HG02970 (cell line): ENCODE data around the gene TBC1D9.
"Not testable (repeated sequence)": the region's sequence is repeated elsewhere in the genome, so short reads cannot be mapped to it uniquely, and the experiment has no call there.

ENCODE experiments used
- ATAC-seq: cut with Tn5 transposase; IDR thresholded peaks from one replicate; pipeline ENCODE4 v1.9.1; 2021; ENCODE audit warnings: mild to moderate bottlenecking, moderate library complexity, moderate number of reproducible peaks; ENCODE audit not compliant: unreplicated experiment, low FRiP score

The TBC1D9 gene

GRCh38 chr4:140756319-140757231, at the start of gene TBC1D9:
TSS of gene TBC1D9 (minus strand) at chr4:140756385. CDS start at chr4:140756045, 340 bp downstream.
- ATAC-seq = peak; percentile 41

- ATAC-seq = no peak
These were observed 49.1 kb upstream of the TBC1D9 start for GRCh38 chr4:140805293-140805692.

GRCh38 chr4:140802591-140802990, 46.4 kb upstream of the TBC1D9 start:
- ATAC-seq = no peak

- ATAC-seq = no peak
These were observed 44.5 kb upstream of the TBC1D9 start for GRCh38 chr4:140800666-140801065.

GRCh38 chr4:140799686-140800225, 43.6 kb upstream of the TBC1D9 start:
- ATAC-seq = no peak

- ATAC-seq = no peak
These were observed 37.1 kb upstream of the TBC1D9 start for GRCh38 chr4:140793291-140793690.

- peak; percentile 89 for ATAC-seq
These were observed 34.6 kb upstream of the TBC1D9 start for GRCh38 chr4:140790765-140791164.

- ATAC-seq = peak; percentile 14
These were observed 34.0 kb upstream of the TBC1D9 start for GRCh38 chr4:140790171-140790570.

GRCh38 chr4:140789759-140790158, 33.6 kb upstream of the TBC1D9 start:
- no peak for ATAC-seq

GRCh38 chr4:140782787-140783186, 26.6 kb upstream of the TBC1D9 start:
- ATAC-seq = not testable (repeated sequence)

- ATAC-seq = no peak
These were observed 25.4 kb upstream of the TBC1D9 start for GRCh38 chr4:140781596-140781995.

- no peak for ATAC-seq
These were observed 21.7 kb upstream of the TBC1D9 start for GRCh38 chr4:140777894-140778293.

- ATAC-seq = no peak
These were observed 21.2 kb upstream of the TBC1D9 start for GRCh38 chr4:140777386-140777785.

GRCh38 chr4:140776556-140776955, 20.4 kb upstream of the TBC1D9 start:
- no peak for ATAC-seq

GRCh38 chr4:140774956-140775355, 18.8 kb upstream of the TBC1D9 start:
- no peak for ATAC-seq

GRCh38 chr4:140774510-140774909, 18.3 kb upstream of the TBC1D9 start:
- no peak for ATAC-seq

GRCh38 chr4:140769209-140769608, 13.0 kb upstream of the TBC1D9 start:
- no peak for ATAC-seq

GRCh38 chr4:140764785-140765392, 8.7 kb upstream of the TBC1D9 start:
- no peak for ATAC-seq

GRCh38 chr4:140762202-140762601, 6.0 kb upstream of the TBC1D9 start:
- ATAC-seq = no peak

- ATAC-seq = no peak
These were observed 1.0 kb upstream of the TBC1D9 start for GRCh38 chr4:140757232-140757630.

GRCh38 chr4:140755774-140756318, 339 bp downstream of the TBC1D9 start:
- ATAC-seq = peak; percentile 50
